ENCODE measurements around the gene SLC9A9.

- TF ChIP-seq CTCF (IDR thresholded peaks at IDR 0.05 in 8 of 11, conservative IDR thresholded peaks at IDR 0.05 in 3 of 11) (no peak), POLR2AphosphoS5 (IDR thresholded peaks at IDR 0.05) (no peak), POLR2A (IDR thresholded peaks at IDR 0.05) (no peak)
Observed at GRCh38 chr3:143581972-143582722, 266.1 kb downstream of the SLC9A9 start.
